Myocyte (in vitro differentiated cells): ENCODE data around the gene AHSG. TPM values are rescaled to one million over a fixed set of nuclear protein-coding genes. Genes with fewer than 3 reads are reported as not detected.

Experiments used
- DNase-seq: peaks from one replicate; pipeline ENCODE4 v3.0.0-alpha.2; 2012; ENCODE audit warnings: low read depth
- total RNA-seq: library from RNA; depleted of rRNA; stranded (reverse); fragments of >200 nt; gene quantifications from 2 replicates; pipeline ENCODE4 v1.2.3, GENCODE V29; 2014

Gene AHSG
- total RNA-seq, 1 donor from 2014 or later, result not detected

DNA sequence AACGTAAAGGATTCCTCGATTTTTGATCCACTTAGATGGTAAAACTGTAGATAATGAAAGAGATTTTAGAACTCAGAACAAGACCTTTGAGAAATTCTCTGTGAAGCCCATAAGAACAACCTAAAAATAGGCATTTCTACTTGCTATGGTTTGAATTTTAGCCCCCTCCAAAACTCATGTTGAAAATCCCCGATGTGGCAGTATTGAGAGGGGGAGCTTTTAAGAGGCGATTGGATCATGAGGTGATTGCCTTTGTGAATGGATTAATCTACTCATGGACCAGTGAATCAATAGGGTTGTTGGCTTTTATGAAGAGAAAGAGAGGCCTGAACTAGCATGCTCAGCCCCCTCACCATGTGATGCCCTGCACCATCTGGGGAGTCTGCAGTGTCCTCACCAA, 20.2 kb upstream of the AHSG start:
- no peak for DNase-seq

DNA sequence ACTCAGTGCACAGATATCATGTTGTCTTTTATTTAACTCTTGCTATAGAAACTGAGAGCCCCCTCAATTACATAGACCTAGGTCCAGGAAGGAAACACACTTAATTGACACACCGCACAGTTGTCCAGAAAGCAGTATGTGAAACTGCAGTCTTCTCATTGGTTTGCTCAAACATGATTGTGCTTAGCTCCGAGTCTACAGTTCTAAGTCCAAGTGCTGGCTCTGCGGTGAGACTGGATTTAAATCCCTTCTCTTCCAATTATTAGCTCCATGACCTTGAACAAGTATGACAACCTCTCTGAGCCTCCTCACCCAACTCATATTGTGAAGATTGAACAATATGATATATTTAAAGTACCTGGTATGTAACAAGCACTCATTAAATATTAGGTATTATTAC, 19.0 kb upstream of the AHSG start:
- no peak for DNase-seq

DNA sequence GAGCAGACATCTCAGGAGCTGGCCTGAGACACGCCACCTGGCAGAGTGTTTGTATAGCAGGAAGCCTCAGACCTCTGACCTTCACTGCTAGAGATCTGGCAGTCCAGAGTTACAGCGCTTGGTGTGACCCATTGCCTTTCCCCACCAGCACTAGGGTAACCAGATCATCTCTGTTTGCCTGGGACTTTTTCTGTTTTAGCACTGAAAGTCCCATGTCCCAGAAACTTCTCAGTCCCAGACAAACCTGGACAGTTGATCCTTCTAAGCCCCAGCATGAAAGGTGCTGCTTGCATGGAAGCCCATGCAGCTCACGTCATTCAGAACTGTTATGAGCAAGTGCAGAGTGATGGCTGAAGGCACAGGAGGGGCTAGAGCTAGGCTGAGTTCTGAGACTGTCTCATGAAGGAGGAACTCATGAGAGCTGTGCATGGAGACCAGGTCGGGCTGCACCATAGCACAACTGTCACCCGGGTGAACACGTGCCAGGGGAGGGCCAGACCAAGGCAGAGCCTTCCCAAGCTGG, 18.2 kb upstream of the AHSG start:
- no peak for DNase-seq

DNA sequence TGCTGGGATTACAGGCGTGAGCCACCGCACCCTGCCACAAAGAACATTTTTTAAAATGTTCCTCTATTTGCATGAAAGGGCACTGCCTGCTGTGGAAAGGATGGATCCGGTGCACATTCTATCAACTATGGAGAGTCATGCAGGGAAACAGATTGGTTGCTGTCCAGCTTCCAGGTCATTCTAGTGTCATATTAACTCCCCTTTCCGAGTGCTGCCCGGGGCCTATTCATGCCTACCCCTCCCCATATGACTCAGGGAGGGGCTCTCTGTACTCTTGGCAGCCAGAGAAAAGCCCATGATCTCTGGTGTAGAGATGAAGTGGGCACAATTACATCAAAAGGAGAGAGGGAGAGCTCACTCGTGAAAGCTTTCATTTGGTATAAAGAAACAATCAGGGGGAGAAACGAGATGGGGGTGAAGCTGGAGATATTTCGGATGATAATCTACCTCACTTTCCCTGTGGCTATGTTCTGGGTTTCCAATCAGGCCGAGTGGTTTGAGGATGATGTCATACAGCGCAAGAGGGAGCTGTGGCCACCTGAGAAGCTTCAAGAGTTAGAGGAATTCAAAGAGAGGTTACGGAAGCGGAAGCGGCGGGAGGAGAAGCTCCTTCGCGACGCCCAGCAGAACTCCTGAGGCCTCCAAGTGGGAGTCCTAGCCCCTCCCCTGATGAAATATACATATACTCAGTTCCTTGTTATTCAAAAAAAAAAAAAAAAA, 16.1 kb upstream of the AHSG start:
- no peak for DNase-seq

DNA sequence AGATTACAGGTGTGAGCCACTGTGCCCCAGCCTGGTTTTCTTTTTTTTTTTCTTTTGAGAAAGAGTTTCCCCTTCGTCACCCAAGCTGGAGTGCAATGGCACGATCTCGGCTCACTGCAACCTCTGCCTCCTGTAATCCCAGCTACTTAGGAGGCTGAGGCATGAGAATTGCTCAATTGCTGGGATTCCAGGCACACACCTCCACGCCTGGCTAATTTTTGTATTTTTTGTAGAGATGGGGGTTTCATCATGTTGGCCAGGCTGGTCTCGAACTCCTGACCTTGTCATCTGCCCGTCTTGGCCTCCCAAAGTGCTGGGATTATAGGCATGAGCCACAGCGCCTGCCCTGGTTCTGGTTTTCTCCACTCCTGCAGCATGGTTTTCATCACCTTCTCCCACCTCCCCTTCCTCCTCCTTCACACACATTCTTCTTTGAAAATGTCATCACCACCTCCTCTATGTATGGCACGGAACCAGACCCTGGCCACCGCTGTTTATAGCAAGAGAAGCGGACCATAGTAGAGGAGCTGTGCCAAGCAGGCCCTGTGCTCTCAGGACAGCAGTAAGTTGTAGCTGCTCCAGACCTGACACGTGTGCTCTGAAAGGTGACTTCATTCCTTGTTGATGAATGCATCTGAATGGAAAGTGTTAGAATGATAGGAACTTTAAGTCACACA, 14.6 kb upstream of the AHSG start:
- DNase-seq, result no peak

DNA sequence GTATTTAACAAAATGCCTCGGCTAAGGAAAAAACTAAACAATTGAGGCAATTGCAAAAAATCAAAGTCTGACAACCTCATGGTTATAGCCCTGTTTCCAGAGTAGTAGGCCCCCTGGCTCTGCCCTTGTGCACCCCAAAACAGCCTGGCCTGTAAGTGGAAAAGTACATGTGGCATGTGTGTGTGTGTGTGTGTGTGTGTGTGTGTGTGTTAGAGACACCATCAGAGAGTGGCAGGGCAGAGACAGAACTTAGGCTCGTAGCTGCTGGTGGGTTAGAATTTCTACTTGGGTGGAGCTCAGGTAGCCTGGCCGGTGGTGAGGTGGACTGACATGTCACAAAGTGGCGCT, 14.1 kb upstream of the AHSG start:
- no peak for DNase-seq

DNA sequence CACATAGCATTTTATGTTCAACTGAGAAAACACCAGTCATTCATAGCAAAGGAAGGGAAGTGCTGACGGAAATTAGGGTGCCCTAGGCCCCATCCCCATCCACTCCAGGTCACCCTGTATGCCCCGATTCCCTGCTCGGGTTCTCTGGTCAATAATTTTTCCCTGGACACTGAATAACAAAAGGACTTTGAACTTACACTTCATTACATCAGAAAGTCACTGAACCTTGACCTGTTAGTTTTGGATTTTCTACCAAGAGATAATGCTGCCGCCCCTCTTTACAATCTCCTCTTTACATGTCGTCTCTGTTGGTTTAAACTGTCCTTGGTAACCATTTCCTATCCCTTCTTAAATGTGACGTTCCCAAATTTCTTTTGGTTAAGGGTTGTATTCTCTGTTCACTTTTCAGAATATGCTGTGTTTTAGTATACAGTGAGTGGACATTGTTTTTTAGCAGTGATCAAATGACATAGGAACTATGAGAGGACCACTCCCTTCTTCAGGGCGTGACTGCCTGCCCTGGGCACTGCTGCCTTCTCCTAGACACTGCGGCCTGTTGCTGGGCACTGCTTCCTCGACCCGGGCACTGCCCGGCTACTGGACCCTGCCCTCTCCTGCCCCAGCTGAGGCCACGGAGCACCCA, 13.6 kb upstream of the AHSG start:
- no peak for DNase-seq

DNA sequence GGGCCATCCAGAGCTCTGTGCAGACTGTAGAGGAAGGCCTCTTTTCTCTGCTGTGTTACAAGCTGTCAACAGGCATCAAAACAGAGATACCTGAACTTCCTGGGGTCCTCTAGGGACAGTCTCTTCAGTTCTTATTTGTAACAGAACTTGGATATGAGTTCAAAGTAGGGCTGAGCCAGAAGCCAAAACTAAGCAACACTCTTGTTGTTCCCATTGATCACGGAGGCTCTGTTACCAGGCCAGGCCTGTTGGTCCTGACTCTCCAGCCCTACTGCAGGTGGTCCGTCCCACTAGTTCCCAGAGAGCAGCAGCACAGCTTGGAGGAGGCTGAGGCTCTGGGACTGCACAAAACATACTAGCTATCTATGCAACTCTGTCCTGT, 13.1 kb upstream of the AHSG start:
- DNase-seq, result no peak

DNA sequence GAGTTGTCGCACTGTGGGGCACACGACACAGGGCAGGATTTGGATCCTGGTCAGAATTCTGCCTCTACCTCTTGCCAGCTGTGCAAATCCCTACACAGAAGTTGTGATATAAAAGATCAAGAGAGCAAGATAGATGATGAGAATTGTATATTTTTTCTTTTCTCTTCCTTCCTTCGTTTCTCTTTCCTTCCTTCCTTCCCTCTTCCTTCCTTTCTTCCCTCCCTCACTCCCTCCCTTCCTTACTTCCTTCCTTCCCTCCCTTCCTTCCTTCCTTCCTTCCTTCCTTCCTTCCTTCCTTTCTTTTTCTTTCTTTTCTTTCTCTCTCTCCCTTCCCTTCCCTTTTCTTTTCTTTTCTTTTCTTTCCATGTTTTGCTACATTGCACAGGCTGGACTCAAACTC, 12.0 kb upstream of the AHSG start:
- DNase-seq, result no peak

DNA sequence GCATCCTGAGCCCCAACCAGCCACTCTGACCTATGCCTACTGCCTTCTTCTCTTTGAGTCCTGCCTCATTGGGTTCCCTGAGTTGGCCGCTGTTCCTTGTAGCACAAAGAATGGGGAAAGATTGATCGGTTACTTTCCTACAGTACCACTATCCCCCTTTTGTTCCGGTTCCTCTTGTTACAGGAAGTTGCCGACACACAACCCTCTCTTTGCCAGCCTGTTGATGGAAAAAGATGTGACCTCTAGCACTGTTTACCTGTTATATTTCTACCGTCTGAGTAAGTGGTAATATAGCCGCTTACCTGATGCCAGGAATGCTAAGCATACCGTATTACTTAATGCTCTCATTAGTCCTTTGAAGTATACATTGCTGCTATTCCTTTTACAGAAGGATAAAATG, 9.7 kb upstream of the AHSG start:
- no peak for DNase-seq

DNA sequence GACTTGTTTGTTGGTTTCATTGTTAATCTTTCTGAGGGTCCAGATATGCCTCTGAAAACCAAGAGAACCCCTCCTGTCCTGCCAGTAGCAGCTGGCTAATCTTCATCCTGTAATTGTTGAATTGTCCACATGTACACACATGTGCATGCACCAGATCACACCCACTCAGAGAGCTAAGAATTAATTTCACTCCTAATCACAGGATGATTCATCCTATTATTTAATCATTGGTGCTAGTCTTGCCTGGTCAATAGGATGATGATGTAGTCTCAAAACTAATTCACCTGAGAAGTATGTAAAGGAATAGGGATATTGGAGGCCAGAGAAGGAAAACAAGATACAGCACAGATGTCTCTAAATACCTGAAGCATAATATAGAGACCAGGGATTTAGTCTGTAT, 7.8 kb upstream of the AHSG start:
- DNase-seq, result no peak

DNA sequence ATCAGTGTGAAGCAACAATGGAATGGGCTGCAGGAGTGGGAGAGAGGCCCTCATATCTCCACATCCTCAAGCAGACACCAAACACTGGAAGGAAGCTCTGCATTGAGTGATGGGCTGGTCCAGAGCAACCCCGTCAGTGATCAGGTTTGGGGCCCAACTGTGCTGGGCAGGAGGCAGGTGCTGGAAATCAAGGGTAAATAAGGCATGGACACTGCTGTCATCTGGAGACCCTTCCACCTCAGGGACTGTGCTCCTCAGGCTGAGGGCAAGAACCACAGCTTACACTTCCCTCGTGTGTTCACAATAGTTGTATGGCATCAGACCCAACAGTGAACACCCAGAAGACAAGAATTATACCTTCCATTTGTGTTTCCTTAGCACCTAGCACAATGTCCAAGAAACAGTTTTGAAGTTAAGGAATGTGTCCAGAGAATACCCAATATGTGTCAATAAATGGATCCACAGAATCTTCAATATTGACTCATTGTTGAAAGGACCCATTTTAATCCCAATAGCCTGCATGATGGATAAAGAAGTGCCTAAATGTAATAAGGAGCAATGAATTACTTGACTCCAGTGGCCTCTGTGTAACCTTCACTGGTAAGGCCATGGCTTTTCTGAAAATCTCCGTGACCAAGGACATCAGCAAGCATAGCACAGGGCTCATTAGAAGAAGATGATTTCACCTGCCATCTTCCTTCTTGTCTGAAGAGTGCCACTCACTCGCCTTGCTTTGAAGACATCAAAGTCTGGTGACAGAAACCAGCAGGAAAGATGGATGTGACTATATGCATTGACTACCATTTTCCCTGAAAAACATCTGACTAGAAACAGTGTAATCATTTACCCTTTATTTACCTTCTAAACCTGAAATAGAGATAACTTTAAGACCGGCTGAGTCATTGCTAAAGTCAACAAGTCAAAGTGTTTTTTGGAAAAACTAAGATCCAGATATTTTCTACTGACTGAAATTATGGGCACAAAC, 7.0 kb upstream of the AHSG start:
- no peak for DNase-seq

DNA sequence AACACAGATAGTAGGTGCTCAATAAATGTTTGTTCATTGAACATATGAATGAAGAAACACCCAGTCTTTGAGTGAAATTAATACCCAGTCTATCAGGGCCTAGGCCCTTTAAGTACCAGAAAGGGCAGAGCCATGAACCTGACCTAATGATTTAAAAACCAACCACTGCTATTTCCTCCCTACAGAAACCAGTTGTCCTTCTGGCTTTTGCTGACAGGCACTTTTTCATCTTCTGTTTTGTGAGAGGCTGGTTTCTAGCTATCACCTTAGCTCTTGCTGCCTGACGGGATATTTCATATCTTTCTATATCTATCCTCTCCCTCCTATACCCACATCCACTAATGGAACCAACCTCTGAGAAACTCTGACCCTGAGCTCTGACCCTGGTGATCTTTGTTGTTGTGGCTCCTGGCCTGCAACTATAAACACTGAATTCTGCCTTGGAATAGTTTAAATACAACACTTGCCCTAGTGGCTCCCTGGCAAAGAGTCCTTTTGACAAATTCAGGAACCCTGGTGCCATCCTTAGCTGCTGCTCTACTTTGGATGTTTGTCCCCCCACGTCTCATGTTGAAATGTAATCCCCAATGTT, 4.1 kb upstream of the AHSG start:
- DNase-seq, result no peak

DNA sequence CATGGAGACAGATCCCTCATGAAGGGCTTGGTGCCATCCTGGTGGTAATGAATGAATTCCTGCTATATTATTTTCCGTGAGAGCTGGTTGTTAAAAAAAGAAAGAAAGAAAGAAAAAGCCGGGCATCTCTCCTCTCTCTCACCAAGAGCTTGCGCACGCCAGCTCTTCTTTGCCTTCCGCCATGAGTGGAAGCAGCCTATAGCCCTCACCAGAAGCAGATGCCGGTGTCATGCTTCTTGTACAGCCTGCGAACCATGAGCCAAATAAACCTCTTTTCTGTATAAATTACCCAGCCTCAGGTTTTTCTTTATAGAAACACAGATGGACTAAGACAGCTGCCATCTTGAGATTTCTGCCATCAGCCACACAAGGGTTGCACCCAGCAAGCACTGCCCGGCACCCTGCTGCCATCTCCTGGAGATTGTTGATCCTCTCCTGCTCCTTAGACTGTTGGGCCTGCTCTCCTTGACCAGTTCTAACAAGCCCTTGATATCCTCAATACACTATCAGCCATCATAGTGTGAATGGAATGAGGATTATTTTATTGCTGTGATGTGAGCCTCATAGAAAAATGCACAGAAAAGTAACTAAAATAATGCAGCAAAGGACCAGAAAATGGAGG, 3.5 kb upstream of the AHSG start:
- DNase-seq, result no peak

DNA sequence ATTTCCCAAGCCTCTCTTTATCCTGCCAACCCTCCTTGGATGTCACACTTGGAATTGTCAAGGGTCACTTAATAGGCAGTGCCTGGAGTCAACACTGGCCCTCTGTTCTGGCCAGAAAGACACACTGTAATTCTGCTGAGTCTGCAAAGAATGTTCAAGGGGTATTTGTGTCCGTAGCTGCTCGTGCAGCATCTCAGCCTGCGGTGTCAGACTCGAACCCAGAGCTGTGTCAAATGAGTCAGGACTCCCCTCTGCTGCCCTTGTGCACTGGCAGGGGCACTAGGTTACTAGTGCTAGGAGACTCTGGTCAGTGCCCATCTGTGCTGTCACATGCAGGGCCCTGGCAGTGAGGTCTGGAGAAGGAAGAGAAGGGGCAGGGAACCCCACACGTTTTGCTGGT, 795 bp upstream of the AHSG start:
- no peak for DNase-seq

DNA sequence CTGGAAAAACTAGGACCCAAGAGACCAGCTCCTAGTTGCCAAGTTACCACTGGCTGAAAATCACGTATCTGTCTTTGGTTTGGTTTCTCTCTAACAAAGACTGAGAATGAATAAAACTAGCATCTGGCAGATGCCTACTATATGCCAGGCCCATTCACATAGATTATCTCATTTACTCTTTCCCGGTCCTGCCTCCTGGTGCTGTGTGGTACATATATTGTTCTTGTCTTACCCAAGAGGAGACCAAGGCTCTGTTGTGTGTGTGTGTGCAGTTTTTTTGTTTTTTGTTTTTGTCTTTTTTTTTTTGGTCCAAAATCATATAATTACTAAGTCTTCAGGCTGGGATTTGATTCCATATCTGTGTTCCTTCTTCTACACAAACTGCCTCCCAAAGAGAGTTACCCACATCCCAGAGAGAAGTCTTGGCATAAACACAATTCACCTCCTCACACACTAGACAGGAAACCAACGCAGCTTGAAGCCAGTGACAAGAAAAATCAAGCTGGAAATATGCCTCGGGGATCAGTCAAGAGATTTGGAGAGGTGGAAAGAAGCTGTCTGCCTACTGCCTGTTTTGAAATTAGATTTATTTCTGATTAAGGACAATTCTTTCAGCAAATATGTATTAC, 891 bp downstream of the AHSG start:
- DNase-seq, result no peak

DNA sequence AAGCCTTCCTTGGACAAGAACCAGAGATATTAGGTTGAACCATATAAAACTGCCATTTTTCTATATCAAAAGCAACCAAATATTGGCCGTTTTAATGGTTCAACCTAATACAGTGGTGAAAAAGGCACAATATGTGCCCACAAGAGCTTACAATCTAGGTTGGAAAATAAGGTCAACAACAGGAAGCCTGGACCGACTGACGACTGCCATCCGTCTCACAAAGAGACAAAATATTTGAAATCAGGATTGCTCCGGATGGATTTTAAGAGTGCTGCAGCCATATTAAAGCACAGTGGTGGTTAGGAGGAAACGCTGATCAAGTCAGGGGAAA, 1.4 kb downstream of the AHSG start:
- no peak for DNase-seq

DNA sequence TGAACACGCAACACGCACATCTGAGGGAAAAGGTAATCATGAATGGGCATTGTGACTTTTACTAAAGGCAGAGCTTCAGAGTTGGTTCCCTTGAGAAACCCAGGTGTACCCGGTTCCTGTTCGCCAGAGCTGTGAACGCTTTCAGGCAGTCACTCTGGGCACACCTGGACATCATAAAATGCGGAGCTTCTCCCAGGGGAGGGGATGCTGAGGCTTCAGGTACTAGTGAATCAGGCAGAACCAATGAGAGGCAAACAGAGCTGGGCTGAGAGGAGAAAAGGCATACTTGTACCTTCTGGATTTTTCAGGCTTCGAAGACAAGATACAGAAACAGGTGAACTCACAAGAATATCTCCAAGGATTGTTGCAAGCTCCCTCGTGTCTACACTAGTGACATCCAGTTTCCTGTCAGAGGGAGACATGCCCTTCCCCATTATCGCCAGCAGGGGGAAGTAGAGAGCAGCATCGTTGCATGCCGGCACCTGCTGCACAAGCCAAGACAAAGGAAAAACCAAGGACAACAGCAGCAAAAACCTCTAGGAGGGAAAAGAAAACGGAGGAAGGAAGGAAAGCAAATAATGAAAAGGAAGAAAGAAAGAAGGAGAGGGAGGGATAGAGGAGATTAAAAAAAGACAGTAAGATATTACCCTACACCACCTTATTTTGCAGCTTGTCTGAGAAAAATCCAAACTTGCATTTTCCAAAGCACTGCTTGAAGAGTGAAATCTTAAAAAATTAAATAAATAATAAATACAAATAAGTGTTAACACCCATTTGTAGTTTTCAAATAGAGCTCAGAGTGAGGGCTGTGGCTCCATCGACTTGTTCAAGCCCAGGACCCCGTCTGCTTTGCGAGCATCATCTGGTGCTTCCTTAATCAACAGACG, 2.0 kb downstream of the AHSG start:
- peak; percentile 82 for DNase-seq

DNA sequence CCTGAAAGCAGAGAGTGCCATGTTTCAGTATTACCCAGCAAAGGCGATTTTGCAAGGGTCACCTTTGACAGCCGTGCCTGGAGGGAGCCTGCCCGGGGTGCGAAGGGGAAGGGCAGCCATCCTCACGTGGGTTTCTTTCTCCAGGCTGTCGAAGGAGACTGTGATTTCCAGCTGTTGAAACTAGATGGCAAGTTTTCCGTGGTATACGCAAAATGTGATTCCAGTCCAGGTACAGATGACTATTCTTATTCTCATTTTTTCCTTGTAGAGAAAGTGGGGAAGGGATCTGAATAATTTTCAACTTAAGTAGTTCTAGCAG, 3.4 kb downstream of the AHSG start:
- no peak for DNase-seq
